Measurements from ENCODE around the gene ADAMTS12. TPM values are rescaled to one million over a fixed set of nuclear protein-coding genes. Genes with fewer than 3 reads are reported as not detected.
"Not testable (repeated sequence)": the region's sequence is repeated elsewhere in the genome, so short reads cannot be mapped to it uniquely, and the experiment has no call there.

Gene ADAMTS12
- total RNA-seq, 3 donors from 2014 or later, result 4.4 to 17.4 (median 15.0) TPM

- DNase-seq (ENCODE audit: low spot score in 2 of 2), result no peak
- H3K36me3 ChIP-seq, result no peaks in the 10 kb centered on the region
- H3K27ac ChIP-seq, result peak overlapping the region in 1 of 2 donors; percentile 8
- H3K9me3 ChIP-seq, result no peaks in the 10 kb centered on the region
- no peaks in the 10 kb centered on the region for H3K27me3 ChIP-seq
- intact Hi-C loops (cut with DNase I; ENCODE audit: low total_unique reads), result no loop called here
- TF ChIP-seq POLR2AphosphoS5 (IDR thresholded peaks at IDR 0.05), result no peak
- TF ChIP-seq POLR2A (IDR thresholded peaks at IDR 0.05), result no peak
- no peak for TF ChIP-seq CTCF (IDR thresholded peaks at IDR 0.05)
- peak overlapping the region in 1 of 3 donors; percentile 10 for H3K4me3 ChIP-seq
- H3K4me1 ChIP-seq, result no peaks in the 10 kb centered on the region
Observed at GRCh38 chr5:33885679-33886078, 6.1 kb downstream of the ADAMTS12 start.

- Histone ChIP-seq H3K4me1 (no peaks in the 10 kb centered on the region), H3K4me3 (no peak overlapping the region), H3K9me3 (no peaks in the 10 kb centered on the region), H3K27me3 (no peaks in the 10 kb centered on the region), H3K36me3 (no peaks in the 10 kb centered on the region), H3K27ac (no peak overlapping the region)
- TF ChIP-seq POLR2A (IDR thresholded peaks at IDR 0.05), result no peak
- TF ChIP-seq CTCF (IDR thresholded peaks at IDR 0.05), result no peak
- TF ChIP-seq POLR2AphosphoS5 (IDR thresholded peaks at IDR 0.05), result no peak
- intact Hi-C loops (cut with DNase I; ENCODE audit: low total_unique reads), result no loop called here
- DNase-seq (ENCODE audit: low spot score in 2 of 2), result no peak
Observed at GRCh38 chr5:33883482-33883881, 8.3 kb downstream of the ADAMTS12 start.

GRCh38 chr5:33880319-33880718 lies 11.5 kb downstream of the ADAMTS12 start:
- Histone ChIP-seq H3K27me3 (no peaks in the 10 kb centered on the region), H3K36me3 (no peaks in the 10 kb centered on the region), H3K9me3 (peaks cover 0 to 5% of the 10 kb centered on the region in 2 donors), H3K27ac (no peak overlapping the region), H3K4me3 (no peak overlapping the region), H3K4me1 (no peaks in the 10 kb centered on the region)
- intact Hi-C loops (cut with DNase I; ENCODE audit: low total_unique reads), result no loop called here
- TF ChIP-seq POLR2AphosphoS5 (IDR thresholded peaks at IDR 0.05) (no peak), CTCF (IDR thresholded peaks at IDR 0.05) (no peak), POLR2A (IDR thresholded peaks at IDR 0.05) (no peak)
- DNase-seq (ENCODE audit: low spot score in 2 of 2), result no peak

GRCh38 chr5:33877449-33877848 lies 14.3 kb downstream of the ADAMTS12 start:
- intact Hi-C loops (cut with DNase I; ENCODE audit: low total_unique reads), result no loop called here
- H3K27me3 ChIP-seq, result no peaks in the 10 kb centered on the region
- DNase-seq (ENCODE audit: low spot score in 2 of 2), result no peak
- peak overlapping the region in 1 of 2 donors; percentile 52 for H3K27ac ChIP-seq
- H3K9me3 ChIP-seq, result peaks cover 0 to 5% of the 10 kb centered on the region in 2 donors
- H3K36me3 ChIP-seq, result no peaks in the 10 kb centered on the region
- no peak for TF ChIP-seq POLR2AphosphoS5 (IDR thresholded peaks at IDR 0.05)
- TF ChIP-seq POLR2A (IDR thresholded peaks at IDR 0.05), result no peak
- no peak for TF ChIP-seq CTCF (IDR thresholded peaks at IDR 0.05)
- no peaks in the 10 kb centered on the region for H3K4me1 ChIP-seq
- peak overlapping the region in 1 of 3 donors; percentile 19 for H3K4me3 ChIP-seq

GRCh38 chr5:33867241-33867640 lies 24.5 kb downstream of the ADAMTS12 start:
- TF ChIP-seq CTCF (IDR thresholded peaks at IDR 0.05), result no peak
- TF ChIP-seq POLR2A (IDR thresholded peaks at IDR 0.05), result no peak
- TF ChIP-seq POLR2AphosphoS5 (IDR thresholded peaks at IDR 0.05), result no peak
- intact Hi-C loops (cut with DNase I; ENCODE audit: low total_unique reads), result no loop called here

GRCh38 chr5:33859177-33859576 lies 32.6 kb downstream of the ADAMTS12 start:
- H3K9me3 ChIP-seq; H3K27ac ChIP-seq; DNase-seq (ENCODE audit: low spot score in 2 of 2); H3K27me3 ChIP-seq; intact Hi-C loops (cut with DNase I; ENCODE audit: low total_unique reads); H3K36me3 ChIP-seq; H3K4me3 ChIP-seq; H3K4me1 ChIP-seq: not testable (repeated sequence)

More at GRCh38 chr5:33867241-33867640, 24.5 kb downstream of the ADAMTS12 start:
- Histone ChIP-seq H3K4me3 (no peak overlapping the region), H3K36me3 (no peaks in the 10 kb centered on the region), H3K27ac (no peak overlapping the region), H3K9me3 (peaks cover 18 to 28% of the 10 kb centered on the region in 2 donors), H3K27me3 (no peaks in the 10 kb centered on the region), H3K4me1 (no peaks in the 10 kb centered on the region)
- no peak for DNase-seq (ENCODE audit: low spot score in 2 of 2)
